ENCODE data around the gene PIGU.
"Not testable (repeated sequence)": the region's sequence is repeated elsewhere in the genome, so short reads cannot be mapped to it uniquely, and the experiment has no call there.

Gene PIGU

GRCh38 chr20:34706302-34706875 is 29.5 kb upstream of the PIGU start:
- DNase-seq, result no peak

GRCh38 chr20:34705397-34706301 is 28.8 kb upstream of the PIGU start:
- no peak for DNase-seq

- no peak for DNase-seq
Observed at GRCh38 chr20:34705008-34705396, 28.1 kb upstream of the PIGU start.

DNA sequence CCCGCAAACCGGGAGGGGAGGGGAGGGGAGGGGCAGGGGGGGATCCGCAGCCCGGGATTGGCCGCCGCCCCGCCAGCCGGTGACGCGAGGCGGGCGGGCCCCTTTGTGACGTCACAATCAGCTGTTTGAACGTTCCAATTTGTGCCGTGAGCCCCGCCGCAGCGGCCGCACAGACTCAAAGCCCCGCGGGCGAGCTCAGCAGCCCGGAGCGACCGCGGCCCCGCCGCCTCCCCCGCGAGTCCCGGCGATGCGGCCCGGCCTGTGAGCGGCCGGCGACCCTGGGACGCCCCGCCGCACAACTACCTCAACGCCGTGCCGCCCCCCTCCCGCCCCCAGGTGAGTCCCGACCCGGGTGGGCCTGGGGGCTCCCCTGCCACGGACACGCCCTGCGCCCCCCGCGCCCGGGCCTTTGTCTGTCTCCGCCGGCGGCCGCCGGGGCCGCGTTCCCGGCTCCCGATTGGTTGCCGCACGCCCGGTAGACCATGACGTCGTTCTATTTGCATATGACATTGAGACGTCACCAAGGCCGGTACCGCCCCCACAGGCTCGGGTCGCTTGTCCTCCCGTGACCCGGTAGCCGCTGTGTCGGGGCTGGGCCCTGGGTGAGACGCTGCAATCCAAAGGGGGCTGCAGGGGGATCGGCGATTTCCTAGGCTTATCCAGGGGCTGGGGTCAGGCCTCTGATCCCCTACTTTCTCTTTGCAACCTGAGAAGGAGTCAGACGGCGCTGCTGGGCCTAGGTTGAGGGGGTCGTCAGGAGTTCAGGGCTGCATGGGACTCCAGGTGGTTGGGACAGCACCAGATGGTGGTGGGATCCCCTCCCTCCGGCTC is 27.5 kb upstream of the PIGU start, which contains the start of gene TP53INP2:
Gene TP53INP2, plus strand, starts transcription at position 168 of the 831 bp plus-strand sequence. CDS start 4,396 bp downstream, outside the sequence.
- DNase-seq, result peak; percentile 87

- no peak for DNase-seq
Observed at GRCh38 chr20:34703424-34704176, 26.7 kb upstream of the PIGU start.

DNA sequence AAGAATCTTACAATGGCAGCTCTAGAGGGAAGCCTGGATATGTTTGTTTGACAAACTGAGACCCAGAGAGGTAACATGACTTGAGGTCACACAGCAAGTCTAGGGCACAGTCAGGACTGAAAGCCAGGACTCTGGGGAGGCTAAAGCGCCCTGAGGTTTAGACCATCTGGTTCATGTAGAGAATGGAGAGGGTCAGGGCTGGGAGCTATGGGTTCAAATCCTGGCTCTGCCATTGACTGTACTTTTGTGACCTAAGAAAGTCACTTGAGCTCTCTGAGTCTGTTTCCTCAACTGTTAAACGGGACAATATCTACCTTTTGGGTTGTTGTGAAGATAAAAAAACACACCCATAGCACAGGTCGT is 26.1 kb upstream of the PIGU start:
- no peak for DNase-seq

- DNase-seq, result no peak
Observed at GRCh38 chr20:34701405-34702085, 24.7 kb upstream of the PIGU start.

DNA sequence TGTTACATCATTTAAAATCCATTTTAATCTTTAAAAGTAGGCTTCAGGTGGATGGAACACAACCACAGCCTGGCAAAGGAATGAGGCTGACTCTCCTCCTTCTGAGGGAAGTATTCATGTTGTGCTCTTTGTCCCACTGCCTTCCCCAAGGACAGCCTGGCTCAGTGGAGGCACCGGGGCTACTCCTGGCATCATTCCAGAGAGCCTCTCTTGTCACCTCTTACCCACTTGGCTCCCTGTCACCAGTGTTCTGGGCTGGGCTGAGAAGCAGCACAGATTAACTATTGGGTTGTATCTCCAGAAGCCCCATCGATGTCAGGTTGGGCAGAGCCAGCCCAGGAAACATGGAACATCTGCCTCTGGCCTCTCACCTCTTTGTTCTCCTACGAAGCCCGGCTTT is 16.5 kb upstream of the PIGU start:
- no peak for DNase-seq

DNA sequence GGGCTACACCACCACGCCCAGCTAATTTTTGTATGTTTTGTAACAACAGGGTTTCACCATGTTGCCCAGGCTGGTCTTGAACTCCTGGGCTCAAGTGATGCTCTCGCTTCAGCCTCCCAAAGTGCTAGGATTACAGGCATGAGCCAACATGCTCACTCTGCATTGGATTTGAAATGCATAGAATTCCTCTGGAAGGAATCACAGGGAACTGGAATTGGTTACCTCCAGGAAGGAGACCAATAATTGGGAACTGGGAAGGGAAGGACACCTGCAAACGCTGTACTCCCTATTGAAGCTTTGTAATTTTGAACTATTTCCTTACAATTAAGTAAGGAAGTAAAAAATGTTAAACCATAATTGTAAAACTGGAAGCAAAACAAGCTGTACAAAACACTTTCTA is 14.9 kb upstream of the PIGU start:
- DNase-seq, result no peak

DNA sequence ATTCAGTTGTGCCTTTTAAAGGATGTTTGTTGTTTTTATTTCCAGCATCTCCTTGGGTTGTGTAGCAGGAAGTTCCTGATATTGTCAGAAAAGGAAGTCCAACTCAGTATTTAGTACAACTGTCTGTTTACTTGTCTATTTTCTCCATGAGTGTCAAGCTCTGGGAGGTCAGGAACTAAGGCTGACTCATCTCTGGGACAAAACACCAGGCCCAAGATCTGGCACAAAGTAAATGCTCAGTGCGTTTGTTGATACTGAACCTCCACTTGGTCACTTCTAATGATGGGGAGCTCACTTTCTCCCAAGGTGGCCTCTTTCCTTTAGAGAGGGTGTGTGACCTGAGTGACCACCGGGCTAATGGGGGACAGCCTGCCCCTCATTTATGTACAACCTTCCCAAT is 12.6 kb upstream of the PIGU start:
- DNase-seq, result no peak

DNA sequence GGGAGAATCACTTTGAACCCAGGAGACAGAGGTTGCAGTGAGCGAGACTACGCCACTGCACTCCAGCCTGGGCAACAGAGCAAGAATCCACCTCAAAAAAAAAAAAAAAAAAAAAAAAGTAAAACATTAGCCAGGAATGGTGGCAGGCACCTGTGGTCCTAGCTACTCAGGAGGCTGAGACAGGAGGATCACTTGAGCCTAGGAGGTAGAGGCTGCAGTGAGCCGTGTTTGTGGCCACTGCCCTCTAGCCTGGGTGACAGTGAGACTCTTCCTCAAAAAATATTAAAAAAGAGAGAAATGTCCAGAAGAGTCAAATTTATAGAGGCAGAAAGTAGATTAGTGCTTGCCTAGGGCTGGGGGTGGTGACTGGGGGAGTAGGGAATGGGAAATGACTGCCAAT is 6.8 kb upstream of the PIGU start:
- DNase-seq, result no peak

DNA sequence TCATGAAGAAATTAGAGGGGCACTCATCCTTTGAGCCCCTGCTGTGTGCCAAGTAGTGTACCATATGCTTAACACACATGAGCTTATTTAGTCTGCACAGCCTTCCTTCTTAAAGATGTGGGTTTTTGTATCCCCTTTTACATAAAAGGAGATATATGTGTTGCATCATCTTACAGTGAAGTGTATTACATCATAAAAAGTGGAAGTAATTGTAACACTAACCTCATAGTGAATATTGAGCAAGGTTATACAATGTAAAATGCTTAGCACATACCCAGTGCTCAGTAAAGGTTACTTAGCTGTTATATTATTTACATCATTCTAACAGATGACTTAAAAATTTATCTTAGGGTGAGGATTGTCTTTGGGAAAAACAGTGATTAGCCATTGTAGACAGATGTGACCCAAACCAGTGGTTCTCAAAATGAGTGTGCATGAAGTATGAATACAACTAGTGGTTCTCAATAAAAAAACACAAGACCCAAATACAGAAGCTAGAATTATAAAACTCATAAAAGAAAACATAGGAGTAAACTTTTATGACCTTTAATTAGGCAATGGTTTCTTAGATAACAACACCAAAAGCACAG is 3.8 kb upstream of the PIGU start:
- no peak for DNase-seq

DNA sequence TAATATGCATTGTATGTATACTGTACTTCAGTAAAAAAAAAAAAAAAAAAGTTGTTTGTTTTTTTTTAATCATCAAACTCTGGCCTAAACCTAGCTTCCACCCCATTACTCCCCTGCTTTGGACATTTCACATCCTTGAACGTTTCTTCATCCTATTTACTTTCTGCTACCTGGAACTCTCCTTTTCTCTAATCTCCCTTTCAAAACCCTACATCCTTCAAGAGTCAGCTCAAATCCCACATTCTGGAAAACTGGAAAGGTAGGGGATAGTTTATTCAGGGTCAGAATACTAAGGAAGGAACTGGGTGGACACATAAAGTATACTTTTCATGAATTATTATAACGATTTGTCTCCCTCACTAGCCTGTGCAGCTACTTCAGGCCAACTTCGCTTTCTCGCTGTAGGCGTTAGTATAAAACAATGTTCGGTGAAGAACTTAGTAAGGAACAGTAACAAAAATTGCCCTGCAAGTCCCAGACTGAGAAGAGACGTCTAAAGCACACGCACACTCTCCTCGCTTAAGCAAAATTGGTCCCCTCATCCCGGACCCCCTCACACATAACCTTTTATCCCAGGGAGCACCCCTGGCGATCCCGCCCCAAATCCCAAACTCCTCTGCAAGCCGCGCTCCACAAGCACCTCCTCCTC is 775 bp downstream of the PIGU start:
- no peak for DNase-seq

- no peak for DNase-seq
Observed at GRCh38 chr20:34675561-34675960, 1.3 kb downstream of the PIGU start.

DNA sequence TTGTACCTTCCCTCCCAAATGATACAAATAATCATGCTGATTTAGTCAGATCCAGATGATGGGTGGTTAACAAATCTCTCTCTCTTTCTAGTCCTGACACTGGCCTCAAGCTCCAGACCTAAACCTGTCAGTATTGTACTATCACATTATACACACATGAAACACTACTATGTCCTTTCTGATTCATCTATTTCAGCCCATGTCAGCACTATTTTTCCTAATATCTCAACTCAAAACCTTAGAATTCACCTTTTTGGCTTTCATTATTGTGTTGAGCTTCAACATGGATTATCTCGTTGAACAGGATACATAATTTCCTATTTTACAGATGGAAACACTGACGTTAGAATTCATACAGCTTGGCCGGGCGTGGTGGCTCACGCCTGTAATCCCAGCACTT is 3.5 kb downstream of the PIGU start:
- no peak for DNase-seq

GRCh38 chr20:34669094-34669493 is 7.8 kb downstream of the PIGU start:
- no peak for DNase-seq

DNA sequence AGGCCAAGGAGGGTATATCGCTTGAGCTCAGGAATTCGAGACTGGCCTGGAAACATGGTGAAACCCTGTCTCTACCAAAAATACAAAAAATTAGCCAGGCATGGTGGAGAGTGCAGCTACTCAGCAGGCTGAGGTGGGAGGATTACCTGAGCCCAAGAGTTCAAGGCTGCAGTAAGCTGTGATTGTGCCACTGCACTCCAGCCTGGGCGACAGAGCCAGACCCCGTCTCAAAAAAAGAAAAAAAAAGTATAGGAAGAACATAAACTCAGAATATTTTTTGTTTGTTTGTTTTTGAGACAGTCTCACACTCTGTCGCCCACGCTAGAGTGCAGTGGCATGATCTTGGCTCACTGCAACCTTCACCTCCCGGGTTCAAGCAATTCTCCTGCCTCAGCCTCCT is 12.1 kb downstream of the PIGU start:
- DNase-seq, result not testable (repeated sequence)

DNA sequence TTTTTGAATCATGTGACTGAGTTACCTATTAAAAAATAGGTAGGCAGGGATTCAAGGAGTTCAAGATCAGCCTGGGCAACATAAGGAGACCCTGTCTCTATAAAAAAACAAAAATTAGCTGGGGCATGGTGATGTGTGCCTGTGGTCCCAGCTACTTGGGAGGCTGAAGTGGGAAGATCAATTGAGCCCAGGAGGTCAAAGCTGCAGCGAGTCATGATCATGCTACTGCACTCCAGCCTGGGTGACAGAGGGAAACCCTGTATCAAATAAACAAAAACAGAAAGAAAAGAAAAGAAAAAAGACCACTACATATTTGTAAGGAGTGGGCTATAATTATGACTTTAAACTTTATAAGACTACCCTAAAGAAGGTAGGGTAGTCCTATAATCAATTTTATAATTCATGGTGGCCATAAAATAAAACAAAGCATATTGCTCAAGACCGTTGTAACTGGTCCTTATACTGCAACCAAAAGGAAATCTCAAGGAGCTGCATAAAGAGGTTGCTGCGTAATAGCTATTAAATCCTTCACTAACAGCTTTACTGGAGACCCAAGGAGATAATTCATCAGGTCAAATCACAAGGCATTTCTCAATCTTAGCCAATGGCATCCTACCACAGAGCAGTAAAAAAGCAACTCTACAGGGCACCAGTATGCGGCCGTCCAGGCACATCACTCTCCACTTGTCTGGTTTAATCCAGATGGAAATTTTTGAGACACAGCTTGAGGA is 13.5 kb downstream of the PIGU start:
- no peak for DNase-seq

GRCh38 chr20:34661811-34662210 is 15.1 kb downstream of the PIGU start:
- DNase-seq, result not testable (repeated sequence)

- not testable (repeated sequence) for DNase-seq
Observed at GRCh38 chr20:34658654-34659053, 18.2 kb downstream of the PIGU start.

Measured in NCI-H510A (cell line).